ENCODE data around the gene GPRC6A.

Gene GPRC6A

DNA sequence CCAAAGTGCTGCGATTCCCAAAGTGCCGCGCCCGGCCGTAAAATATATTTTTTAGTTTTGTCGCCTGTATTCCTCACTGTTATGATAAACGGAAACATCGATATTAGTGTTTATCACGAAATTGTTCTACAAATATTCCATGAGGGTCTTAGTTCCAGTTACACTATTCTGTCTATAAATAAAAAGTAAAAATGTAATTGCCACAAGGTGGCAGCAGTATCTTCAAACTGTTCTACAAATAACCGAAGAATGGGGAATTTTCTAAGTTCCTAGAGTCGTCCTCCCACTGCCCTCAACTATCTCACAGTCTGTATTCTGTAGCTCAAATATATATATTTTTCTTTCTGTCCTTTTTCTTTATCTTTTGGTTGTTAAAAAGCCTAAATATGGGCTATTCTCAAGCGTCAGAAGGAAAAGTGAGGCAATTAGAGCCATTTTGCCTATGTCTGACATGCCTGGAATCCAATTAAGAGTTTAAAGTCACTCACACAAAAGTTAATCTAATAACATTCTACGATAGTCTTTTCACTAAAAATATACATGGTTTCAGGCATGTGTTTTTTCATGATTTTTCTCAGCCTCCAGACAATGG, 49.2 kb downstream of the GPRC6A start:
- Histone ChIP-seq H3K27me3 (ENCODE audit: insufficient read depth, low read length) (no peaks in the 10 kb centered on the region), H3K36me3 (ENCODE audit: insufficient read depth, low read depth, low read length) (no peaks in the 10 kb centered on the region), H3K9me3 (ENCODE audit: insufficient read depth, low read depth, low read length) (no peaks in the 10 kb centered on the region), H3K4me3 (ENCODE audit: low read length) (no peak overlapping the region), H3K9ac (ENCODE audit: low read depth, low read length) (no peak overlapping the region), H3K4me1 (ENCODE audit: insufficient read depth, low read length) (no peaks in the 10 kb centered on the region), H3K27ac (ENCODE audit: low read length) (no peak overlapping the region)

- Histone ChIP-seq H3K4me1 (ENCODE audit: insufficient read depth, low read length) (no peaks in the 10 kb centered on the region), H3K27ac (ENCODE audit: low read length) (no peak overlapping the region), H3K27me3 (ENCODE audit: insufficient read depth, low read length) (no peaks in the 10 kb centered on the region), H3K9ac (ENCODE audit: low read depth, low read length) (no peak overlapping the region), H3K36me3 (ENCODE audit: insufficient read depth, low read depth, low read length) (no peaks in the 10 kb centered on the region), H3K4me3 (ENCODE audit: low read length) (no peak overlapping the region), H3K9me3 (ENCODE audit: insufficient read depth, low read depth, low read length) (no peaks in the 10 kb centered on the region)
Measured at GRCh38 chr6:116773886-116774285, 55.0 kb downstream of the GPRC6A start.

DNA sequence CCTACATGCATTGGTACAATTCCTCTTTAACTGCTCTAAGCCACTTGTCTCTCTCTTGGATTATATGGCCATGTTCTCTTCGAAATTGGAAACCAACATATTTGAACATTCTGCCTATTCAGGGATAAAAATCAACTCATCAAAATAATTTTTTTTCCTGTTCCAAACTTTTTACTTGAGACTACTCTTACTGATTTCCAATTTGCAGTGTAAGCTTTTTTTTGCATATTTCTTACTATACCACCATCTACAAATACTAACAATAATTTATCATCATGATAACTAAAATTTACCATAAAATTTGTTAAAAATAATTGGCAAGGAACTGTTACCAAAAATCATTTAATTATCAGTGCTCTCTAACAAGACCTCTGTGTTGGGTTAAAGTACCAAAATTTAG, 56.4 kb downstream of the GPRC6A start:
- Histone ChIP-seq H3K4me3 (ENCODE audit: low read length) (no peak overlapping the region), H3K4me1 (ENCODE audit: insufficient read depth, low read length) (no peaks in the 10 kb centered on the region), H3K27me3 (ENCODE audit: insufficient read depth, low read length) (peaks cover 2% of the 10 kb centered on the region), H3K9ac (ENCODE audit: low read depth, low read length) (no peak overlapping the region), H3K36me3 (ENCODE audit: insufficient read depth, low read depth, low read length) (no peaks in the 10 kb centered on the region), H3K27ac (ENCODE audit: low read length) (no peak overlapping the region), H3K9me3 (ENCODE audit: insufficient read depth, low read depth, low read length) (no peaks in the 10 kb centered on the region)

GRCh38 chr6:116767715-116768114, 61.2 kb downstream of the GPRC6A start:
- no peaks in the 10 kb centered on the region for H3K36me3 ChIP-seq (ENCODE audit: insufficient read depth, low read depth, low read length)
- H3K9me3 ChIP-seq (ENCODE audit: insufficient read depth, low read depth, low read length): no peaks in the 10 kb centered on the region
- no peak overlapping the region for H3K27ac ChIP-seq (ENCODE audit: low read length)
- no peak overlapping the region for H3K4me3 ChIP-seq (ENCODE audit: low read length)
- H3K27me3 ChIP-seq (ENCODE audit: insufficient read depth, low read length): peaks cover 47% of the 10 kb centered on the region
- H3K9ac ChIP-seq (ENCODE audit: low read depth, low read length): no peak overlapping the region
- H3K4me1 ChIP-seq (ENCODE audit: insufficient read depth, low read length): no peaks in the 10 kb centered on the region

DNA sequence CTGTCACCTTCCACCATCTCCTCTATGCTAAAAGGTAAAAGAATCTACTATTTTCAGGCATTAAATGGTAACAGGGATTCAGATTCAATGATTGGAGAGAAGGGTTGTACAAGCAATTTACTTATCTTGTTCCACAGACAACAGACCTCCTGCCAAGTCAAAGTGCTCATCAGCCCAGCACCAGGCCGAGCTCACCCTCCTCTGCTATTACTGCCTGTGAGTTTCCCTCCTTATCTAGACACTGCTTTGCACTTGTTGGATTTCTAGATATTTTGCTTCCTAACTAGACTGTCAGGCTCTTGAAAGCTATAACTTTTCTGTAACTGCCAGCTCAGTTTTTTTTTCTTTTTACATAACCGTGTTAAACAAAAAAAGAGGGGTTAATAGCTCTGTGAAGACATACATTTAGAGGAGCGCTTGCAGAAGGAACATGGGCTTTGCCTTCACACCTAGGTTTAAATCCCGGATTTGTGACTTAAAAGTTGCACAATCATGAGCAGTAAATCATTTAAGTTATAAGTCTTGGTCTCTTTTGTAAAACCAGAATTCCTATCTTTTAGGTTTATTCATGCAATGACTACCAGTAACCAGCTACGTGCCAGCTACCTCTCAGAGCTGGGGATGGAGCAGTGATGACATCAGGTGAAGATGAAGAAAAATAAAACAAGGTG, 62.2 kb downstream of the GPRC6A start:
- no peaks in the 10 kb centered on the region for H3K36me3 ChIP-seq (ENCODE audit: insufficient read depth, low read depth, low read length)
- no peak overlapping the region for H3K9ac ChIP-seq (ENCODE audit: low read depth, low read length)
- H3K9me3 ChIP-seq (ENCODE audit: insufficient read depth, low read depth, low read length): no peaks in the 10 kb centered on the region
- no peak overlapping the region for H3K4me3 ChIP-seq (ENCODE audit: low read length)
- peaks cover 47% of the 10 kb centered on the region for H3K27me3 ChIP-seq (ENCODE audit: insufficient read depth, low read length)
- H3K4me1 ChIP-seq (ENCODE audit: insufficient read depth, low read length): peaks cover 4% of the 10 kb centered on the region; the same call in 1 of the 2 replicates
- H3K27ac ChIP-seq (ENCODE audit: low read length): no peak overlapping the region

DNA sequence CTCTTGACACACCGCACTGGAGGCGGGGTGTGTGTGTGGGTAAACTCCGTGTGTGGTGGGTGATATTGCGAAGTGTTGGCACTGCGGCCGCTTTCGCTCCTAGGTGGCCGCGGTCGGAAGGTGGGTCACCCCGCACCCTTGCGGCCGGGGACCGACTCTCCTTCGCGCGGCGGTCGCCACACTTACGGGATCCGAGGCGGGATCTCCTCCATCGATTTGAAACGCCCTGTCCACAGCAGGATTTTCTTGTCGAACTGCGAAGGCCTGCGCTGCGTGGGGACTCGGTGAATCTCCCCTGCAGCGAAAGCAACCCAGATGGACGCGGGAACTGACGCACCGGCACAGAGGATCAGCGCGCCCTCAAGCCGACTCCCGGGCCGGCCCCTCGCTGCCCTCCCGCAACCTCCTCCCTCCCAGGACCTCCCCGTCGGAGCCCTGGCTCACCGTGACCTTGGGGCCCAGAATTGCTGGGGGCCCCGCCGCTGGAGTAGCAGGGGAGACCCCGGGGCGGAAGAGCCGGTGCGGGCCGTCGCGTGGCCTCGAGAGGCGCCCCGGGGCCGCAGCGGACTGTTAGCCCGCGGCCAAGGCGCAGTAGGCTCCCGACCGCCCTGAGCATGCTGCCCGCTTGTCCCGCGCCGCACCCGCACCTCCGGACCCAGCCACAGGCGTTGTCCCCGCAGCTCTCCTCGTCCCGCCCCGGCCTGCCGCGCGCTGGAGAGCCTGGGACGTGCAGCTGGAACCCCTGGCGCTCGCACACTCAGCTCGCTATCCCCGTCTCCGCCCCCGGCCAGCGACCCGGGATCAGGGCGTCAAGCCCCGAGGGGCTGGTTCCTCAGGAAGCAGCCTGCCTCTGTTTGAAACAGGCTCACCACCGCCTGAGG, 63.7 kb downstream of the GPRC6A start, which contains the start of gene FAM162B:
TSS of gene FAM162B (minus strand) at position 759 of the 881 bp plus-strand sequence. CDS start at position 616, 143 bp downstream.
- H3K9me3 ChIP-seq (ENCODE audit: insufficient read depth, low read depth, low read length): no peaks in the 10 kb centered on the region
- H3K27me3 ChIP-seq (ENCODE audit: insufficient read depth, low read length): peaks cover 47% of the 10 kb centered on the region
- peak within 1 kb of the TSS; percentile 46; the same call in 1 of the 2 replicates for H3K9ac ChIP-seq (ENCODE audit: low read depth, low read length)
- H3K4me1 ChIP-seq (ENCODE audit: insufficient read depth, low read length): peaks cover 4% of the 10 kb centered on the region; the same call in 1 of the 2 replicates
- peak within 1 kb of the TSS; percentile 84 for H3K4me3 ChIP-seq (ENCODE audit: low read length)
- H3K36me3 ChIP-seq (ENCODE audit: insufficient read depth, low read depth, low read length): no peaks in the 10 kb centered on the region
- no peak within 1 kb of the TSS for H3K27ac ChIP-seq (ENCODE audit: low read length)

- Histone ChIP-seq H3K36me3 (ENCODE audit: insufficient read depth, low read depth, low read length) (no peaks in the 10 kb centered on the region), H3K27me3 (ENCODE audit: insufficient read depth, low read length) (peaks cover 47% of the 10 kb centered on the region), H3K9me3 (ENCODE audit: insufficient read depth, low read depth, low read length) (no peaks in the 10 kb centered on the region), H3K27ac (ENCODE audit: low read length) (no peak overlapping the region), H3K4me1 (ENCODE audit: insufficient read depth, low read length) (peaks cover 4% of the 10 kb centered on the region; the same call in 1 of the 2 replicates), H3K4me3 (ENCODE audit: low read length) (peak overlapping the region; percentile 84), H3K9ac (ENCODE audit: low read depth, low read length) (peak overlapping the region; percentile 46; the same call in 1 of the 2 replicates)
Measured at GRCh38 chr6:116764629-116764960, 64.3 kb downstream of the GPRC6A start.

DNA sequence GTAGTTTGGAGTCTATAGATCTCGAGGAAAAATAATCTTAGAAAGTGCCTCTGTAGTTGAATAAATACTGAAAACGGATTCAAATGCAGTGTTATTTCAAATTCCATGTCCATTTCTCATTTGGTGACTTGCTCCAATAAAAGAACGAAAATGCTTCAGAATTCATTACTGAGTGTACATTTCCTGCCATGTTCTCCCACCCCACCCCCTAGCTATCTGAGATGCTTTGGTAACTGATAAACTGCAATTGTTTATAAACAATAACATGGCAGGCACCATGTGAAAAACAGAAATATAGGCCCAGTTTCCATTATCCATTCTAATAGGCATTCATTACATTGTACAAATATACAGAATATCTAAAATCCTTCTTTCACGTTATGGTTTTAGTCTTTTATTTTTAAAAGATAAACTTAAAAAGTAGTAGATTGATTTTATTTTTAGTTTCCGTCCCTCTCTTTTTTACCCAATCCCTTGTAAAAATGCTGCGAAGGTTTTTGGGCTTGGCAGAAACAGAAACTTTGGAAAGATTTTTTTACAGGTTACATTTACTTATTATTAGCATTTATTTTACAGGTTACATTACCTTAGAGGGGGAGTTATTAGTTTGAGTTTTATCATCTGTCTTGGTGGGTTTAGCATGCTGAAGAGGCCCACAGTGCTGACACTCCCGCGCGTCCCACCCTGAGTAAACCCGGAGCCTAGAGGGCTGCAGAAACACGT, 64.8 kb downstream of the GPRC6A start:
- H3K4me1 ChIP-seq (ENCODE audit: insufficient read depth, low read length): peaks cover 4% of the 10 kb centered on the region; the same call in 1 of the 2 replicates
- no peaks in the 10 kb centered on the region for H3K36me3 ChIP-seq (ENCODE audit: insufficient read depth, low read depth, low read length)
- H3K4me3 ChIP-seq (ENCODE audit: low read length): peak overlapping the region; percentile 84
- H3K27me3 ChIP-seq (ENCODE audit: insufficient read depth, low read length): peaks cover 47% of the 10 kb centered on the region
- H3K9me3 ChIP-seq (ENCODE audit: insufficient read depth, low read depth, low read length): no peaks in the 10 kb centered on the region
- no peak overlapping the region for H3K27ac ChIP-seq (ENCODE audit: low read length)
- H3K9ac ChIP-seq (ENCODE audit: low read depth, low read length): 0 out of 2 replicates have a peak overlapping the region, but pooled peaks have one; percentile 46

GRCh38 chr6:116763048-116763447, 65.8 kb downstream of the GPRC6A start:
- Histone ChIP-seq H3K36me3 (ENCODE audit: insufficient read depth, low read depth, low read length) (no peaks in the 10 kb centered on the region), H3K27me3 (ENCODE audit: insufficient read depth, low read length) (peaks cover 47% of the 10 kb centered on the region), H3K4me1 (ENCODE audit: insufficient read depth, low read length) (peaks cover 4% of the 10 kb centered on the region; the same call in 1 of the 2 replicates), H3K4me3 (ENCODE audit: low read length) (no peak overlapping the region), H3K9me3 (ENCODE audit: insufficient read depth, low read depth, low read length) (no peaks in the 10 kb centered on the region), H3K27ac (ENCODE audit: low read length) (no peak overlapping the region), H3K9ac (ENCODE audit: low read depth, low read length) (no peak overlapping the region)

DNA sequence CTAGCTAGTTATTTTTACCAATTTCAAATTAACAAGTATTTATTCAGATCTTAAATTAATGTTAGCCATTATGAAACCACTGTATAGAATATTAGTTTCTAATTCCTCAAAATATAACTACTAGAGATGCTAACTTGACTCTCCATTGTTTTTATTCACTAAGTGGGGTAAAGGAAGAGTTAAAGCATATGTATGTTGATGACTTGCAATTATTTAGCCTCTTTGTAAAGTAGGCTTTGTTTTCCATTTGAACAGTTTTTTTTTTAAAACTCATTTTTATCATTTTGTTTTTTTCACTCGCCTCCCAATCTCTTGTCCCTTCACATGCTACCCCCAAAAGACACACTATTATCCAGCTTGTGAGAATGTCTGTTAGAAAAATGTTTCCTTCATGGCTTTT, 66.6 kb downstream of the GPRC6A start:
- no peak overlapping the region for H3K27ac ChIP-seq (ENCODE audit: low read length)
- no peak overlapping the region for H3K9ac ChIP-seq (ENCODE audit: low read depth, low read length)
- H3K9me3 ChIP-seq (ENCODE audit: insufficient read depth, low read depth, low read length): no peaks in the 10 kb centered on the region
- H3K4me1 ChIP-seq (ENCODE audit: insufficient read depth, low read length): peaks cover 4% of the 10 kb centered on the region; the same call in 1 of the 2 replicates
- peaks cover 43% of the 10 kb centered on the region for H3K27me3 ChIP-seq (ENCODE audit: insufficient read depth, low read length)
- H3K4me3 ChIP-seq (ENCODE audit: low read length): no peak overlapping the region
- no peaks in the 10 kb centered on the region for H3K36me3 ChIP-seq (ENCODE audit: insufficient read depth, low read depth, low read length)

GRCh38 chr6:116761779-116762178, 67.1 kb downstream of the GPRC6A start:
- H3K9ac ChIP-seq (ENCODE audit: low read depth, low read length): no peak overlapping the region
- peaks cover 4% of the 10 kb centered on the region; the same call in 1 of the 2 replicates for H3K4me1 ChIP-seq (ENCODE audit: insufficient read depth, low read length)
- no peak overlapping the region for H3K27ac ChIP-seq (ENCODE audit: low read length)
- no peaks in the 10 kb centered on the region for H3K9me3 ChIP-seq (ENCODE audit: insufficient read depth, low read depth, low read length)
- no peak overlapping the region for H3K4me3 ChIP-seq (ENCODE audit: low read length)
- H3K27me3 ChIP-seq (ENCODE audit: insufficient read depth, low read length): peaks cover 38% of the 10 kb centered on the region
- H3K36me3 ChIP-seq (ENCODE audit: insufficient read depth, low read depth, low read length): no peaks in the 10 kb centered on the region

Data from iPS-20b (cell line).